ENCODE results near the gene HSPBP1. TPM values are rescaled to one million over a fixed set of nuclear protein-coding genes. Genes with fewer than 3 reads are reported as not detected.

Gene HSPBP1
- total and polyA plus RNA-seq, 9 of the 15 experiments (the other 6 are each of a cell fraction or from before 2014, with no cell fraction given), result 0.83 to 81.3 (median 21.8) TPM

GRCh38 chr19:55258828-55259539 is 20.9 kb downstream of the HSPBP1 start, which contains the start of gene PPP6R1 (continued):
- TF ChIP-seq, protein P1, sequence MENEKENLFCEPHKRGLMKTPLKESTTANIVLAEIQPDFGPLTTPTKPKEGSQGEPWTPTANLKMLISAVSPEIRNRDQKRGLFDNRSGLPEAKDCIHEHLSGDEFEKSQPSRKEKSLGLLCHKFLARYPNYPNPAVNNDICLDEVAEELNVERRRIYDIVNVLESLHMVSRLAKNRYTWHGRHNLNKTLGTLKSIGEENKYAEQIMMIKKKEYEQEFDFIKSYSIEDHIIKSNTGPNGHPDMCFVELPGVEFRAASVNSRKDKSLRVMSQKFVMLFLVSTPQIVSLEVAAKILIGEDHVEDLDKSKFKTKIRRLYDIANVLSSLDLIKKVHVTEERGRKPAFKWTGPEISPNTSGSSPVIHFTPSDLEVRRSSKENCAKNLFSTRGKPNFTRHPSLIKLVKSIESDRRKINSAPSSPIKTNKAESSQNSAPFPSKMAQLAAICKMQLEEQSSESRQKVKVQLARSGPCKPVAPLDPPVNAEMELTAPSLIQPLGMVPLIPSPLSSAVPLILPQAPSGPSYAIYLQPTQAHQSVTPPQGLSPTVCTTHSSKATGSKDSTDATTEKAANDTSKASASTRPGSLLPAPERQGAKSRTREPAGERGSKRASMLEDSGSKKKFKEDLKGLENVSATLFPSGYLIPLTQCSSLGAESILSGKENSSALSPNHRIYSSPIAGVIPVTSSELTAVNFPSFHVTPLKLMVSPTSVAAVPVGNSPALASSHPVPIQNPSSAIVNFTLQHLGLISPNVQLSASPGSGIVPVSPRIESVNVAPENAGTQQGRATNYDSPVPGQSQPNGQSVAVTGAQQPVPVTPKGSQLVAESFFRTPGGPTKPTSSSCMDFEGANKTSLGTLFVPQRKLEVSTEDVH (IDR thresholded peaks at IDR 0.05; ENCODE audit: low read depth, partially characterized antibody), result peak; percentile 83
- TF ChIP-seq ZBTB7A (IDR thresholded peaks at IDR 0.05; ENCODE audit: borderline replicate concordance, control insufficient read depth, low read depth, low read length), result no peak; the same call in 1 of the 2 replicates
- TF ChIP-seq ZNF354B (CRISPR knock-in tag; IDR thresholded peaks at IDR 0.05), result no peak
- peak; percentile 76 for TF ChIP-seq ZNF511 (CRISPR knock-in tag; IDR thresholded peaks at IDR 0.05)
- TF ChIP-seq RBM34 (IDR thresholded peaks at IDR 0.05; ENCODE audit: borderline replicate concordance, insufficient read depth, low read length), result no peak
- TF ChIP-seq ZBTB11 (CRISPR knock-in tag; IDR thresholded peaks at IDR 0.05), result peak in 1 of 3 experiments; percentile 84; a peak in 2 of 6 replicates
- TF ChIP-seq, protein P2, sequence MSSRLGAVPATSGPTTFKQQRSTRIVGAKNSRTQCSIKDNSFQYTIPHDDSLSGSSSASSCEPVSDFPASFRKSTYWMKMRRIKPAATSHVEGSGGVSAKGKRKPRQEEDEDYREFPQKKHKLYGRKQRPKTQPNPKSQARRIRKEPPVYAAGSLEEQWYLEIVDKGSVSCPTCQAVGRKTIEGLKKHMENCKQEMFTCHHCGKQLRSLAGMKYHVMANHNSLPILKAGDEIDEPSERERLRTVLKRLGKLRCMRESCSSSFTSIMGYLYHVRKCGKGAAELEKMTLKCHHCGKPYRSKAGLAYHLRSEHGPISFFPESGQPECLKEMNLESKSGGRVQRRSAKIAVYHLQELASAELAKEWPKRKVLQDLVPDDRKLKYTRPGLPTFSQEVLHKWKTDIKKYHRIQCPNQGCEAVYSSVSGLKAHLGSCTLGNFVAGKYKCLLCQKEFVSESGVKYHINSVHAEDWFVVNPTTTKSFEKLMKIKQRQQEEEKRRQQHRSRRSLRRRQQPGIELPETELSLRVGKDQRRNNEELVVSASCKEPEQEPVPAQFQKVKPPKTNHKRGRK (tag; IDR thresholded peaks at IDR 0.05), result no peak
- no peak for TF ChIP-seq ZNF583 (CRISPR knock-in tag; IDR thresholded peaks at IDR 0.05)
- TF ChIP-seq, protein P3, sequence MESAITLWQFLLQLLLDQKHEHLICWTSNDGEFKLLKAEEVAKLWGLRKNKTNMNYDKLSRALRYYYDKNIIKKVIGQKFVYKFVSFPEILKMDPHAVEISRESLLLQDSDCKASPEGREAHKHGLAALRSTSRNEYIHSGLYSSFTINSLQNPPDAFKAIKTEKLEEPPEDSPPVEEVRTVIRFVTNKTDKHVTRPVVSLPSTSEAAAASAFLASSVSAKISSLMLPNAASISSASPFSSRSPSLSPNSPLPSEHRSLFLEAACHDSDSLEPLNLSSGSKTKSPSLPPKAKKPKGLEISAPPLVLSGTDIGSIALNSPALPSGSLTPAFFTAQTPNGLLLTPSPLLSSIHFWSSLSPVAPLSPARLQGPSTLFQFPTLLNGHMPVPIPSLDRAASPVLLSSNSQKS (CRISPR knock-in tag; IDR thresholded peaks at IDR 0.05), result no peak
- TF ChIP-seq SETDB1 (IDR thresholded peaks at IDR 0.05; ENCODE audit: low read length), result no peak
- TF ChIP-seq, protein P4, sequence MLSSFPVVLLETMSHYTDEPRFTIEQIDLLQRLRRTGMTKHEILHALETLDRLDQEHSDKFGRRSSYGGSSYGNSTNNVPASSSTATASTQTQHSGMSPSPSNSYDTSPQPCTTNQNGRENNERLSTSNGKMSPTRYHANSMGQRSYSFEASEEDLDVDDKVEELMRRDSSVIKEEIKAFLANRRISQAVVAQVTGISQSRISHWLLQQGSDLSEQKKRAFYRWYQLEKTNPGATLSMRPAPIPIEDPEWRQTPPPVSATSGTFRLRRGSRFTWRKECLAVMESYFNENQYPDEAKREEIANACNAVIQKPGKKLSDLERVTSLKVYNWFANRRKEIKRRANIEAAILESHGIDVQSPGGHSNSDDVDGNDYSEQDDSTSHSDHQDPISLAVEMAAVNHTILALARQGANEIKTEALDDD (IDR thresholded peaks at IDR 0.05), result peak; percentile 45; the same call in 1 of the 2 replicates
- TF ChIP-seq ZNF232 (CRISPR knock-in tag; IDR thresholded peaks at IDR 0.05), result no peak
- peak; percentile 92 for TF ChIP-seq TBP (optimal IDR thresholded peaks at IDR 0.05; ENCODE audit: low read depth, low read length)
- TF ChIP-seq PHF20 (IDR thresholded peaks at IDR 0.05; ENCODE audit: partially characterized antibody), result peak; percentile 70
- TF ChIP-seq U2AF1 (optimal IDR thresholded peaks at IDR 0.05; ENCODE audit: low read depth, low read length), result peak; percentile 18
- TF ChIP-seq HNRNPK (IDR thresholded peaks at IDR 0.05; ENCODE audit: low read depth, low read length, poor library complexity, severe bottlenecking), result no peak
